SK-N-SH treated with all-trans-retinoic acid at 6 μM for 48 hours (cell line): ENCODE measurements around the gene ASB4.

Experiments
- ATAC-seq: fragments of 200-7000 bp; cut with Tn5 transposase; 3 replicates; pipeline ENCODE4 v1.9.1; 2020; ENCODE audit warnings: mild to moderate bottlenecking, moderate library complexity
- ARNTL ChIP-seq: fragments of 450-650 bp; formaldehyde crosslinking; IDR thresholded peaks from 2 replicates; pipeline ENCODE4 v1.5.0; 2020; ENCODE audit warnings: low read depth, mild to moderate bottlenecking, moderate library complexity, borderline replicate concordance
- BACH2 ChIP-seq: fragments of 250-450 bp; sonication (Bioruptor Pico); IDR thresholded peaks from 2 replicates; pipeline ENCODE4 v1.9.0; 2021; ENCODE audit warnings: mild to moderate bottlenecking, borderline replicate concordance
- CSDC2 ChIP-seq: fragments of 250-450 bp; sonication (Bioruptor Pico); IDR thresholded peaks from 2 replicates; pipeline ENCODE4 v1.5.0; 2020; ENCODE audit warnings: mild to moderate bottlenecking, moderate library complexity
- ESRRG ChIP-seq: fragments of 250-450 bp; sonication (Bioruptor Pico); IDR thresholded peaks from 2 replicates; pipeline ENCODE4 v1.6.1; 2021; ENCODE audit warnings: mild to moderate bottlenecking
- GLIS3 ChIP-seq: fragments of 250-450 bp; sonication (Bioruptor Pico); IDR thresholded peaks from 2 replicates; pipeline ENCODE4 v1.5.0; 2020; ENCODE audit warnings: mild to moderate bottlenecking, moderate library complexity
- ISL1 ChIP-seq: fragments of 250-450 bp; sonication (Bioruptor Pico); IDR thresholded peaks from 2 replicates; pipeline ENCODE4 v2.1.2; 2022; ENCODE audit warnings: mild to moderate bottlenecking, moderate library complexity
- OSR1 ChIP-seq: fragments of 250-450 bp; sonication (Bioruptor Pico); IDR thresholded peaks from 2 replicates; pipeline ENCODE4 v1.8.0; 2022; ENCODE audit warnings: moderate library complexity, mild to moderate bottlenecking, inconsistent platforms
- POU6F1 ChIP-seq: fragments of 250-450 bp; sonication (Bioruptor Pico); IDR thresholded peaks from 2 replicates; pipeline ENCODE4 v1.8.0; 2021; ENCODE audit warnings: low read depth, mild to moderate bottlenecking, moderate library complexity, borderline replicate concordance
- PPARA ChIP-seq: fragments of 250-450 bp; sonication (Bioruptor Pico); IDR thresholded peaks from 2 replicates; pipeline ENCODE4 v1.5.0; 2020; ENCODE audit warnings: mild to moderate bottlenecking, borderline replicate concordance
- RARB ChIP-seq: fragments of 250-450 bp; sonication (Bioruptor Pico); IDR thresholded peaks from 2 replicates; pipeline ENCODE4 v1.8.0; 2021; ENCODE audit warnings: mild to moderate bottlenecking, moderate library complexity
- SNAI2 ChIP-seq: fragments of 250-450 bp; sonication (Bioruptor Pico); IDR thresholded peaks from 2 replicates; pipeline ENCODE4 v1.5.0; 2020; ENCODE audit warnings: mild to moderate bottlenecking, moderate library complexity
- TCF4 ChIP-seq: fragments of 250-450 bp; sonication (Bioruptor Pico); IDR thresholded peaks from 2 replicates; pipeline ENCODE4 v1.8.0; 2021; ENCODE audit warnings: mild to moderate bottlenecking, moderate library complexity, borderline replicate concordance
- TSHZ2 ChIP-seq: fragments of 250-450 bp; sonication (Bioruptor Pico); IDR thresholded peaks from 2 replicates; pipeline ENCODE4 v1.5.0; 2020; ENCODE audit warnings: mild to moderate bottlenecking, moderate library complexity
- ZC3H10 ChIP-seq: fragments of 250-450 bp; sonication (Bioruptor Pico); IDR thresholded peaks from 2 replicates; pipeline ENCODE4 v1.5.1; 2021; ENCODE audit warnings: mild to moderate bottlenecking, moderate library complexity
- ZFP3 ChIP-seq: fragments of 250-450 bp; sonication (Bioruptor Pico); IDR thresholded peaks from 2 replicates; pipeline ENCODE4 v1.5.0; 2020; ENCODE audit warnings: mild to moderate bottlenecking, moderate library complexity
- ZFP30 ChIP-seq: fragments of 450-650 bp; formaldehyde crosslinking; IDR thresholded peaks from 2 replicates; pipeline ENCODE4 v1.5.0; 2022; ENCODE audit warnings: mild to moderate bottlenecking, moderate library complexity
- ZNF565 ChIP-seq: fragments of 450-650 bp; formaldehyde crosslinking; conservative IDR thresholded peaks from 2 replicates; pipeline ENCODE4 v1.5.0; 2020; ENCODE audit warnings: low read depth, mild to moderate bottlenecking, moderate library complexity
- ZNF70 ChIP-seq: fragments of 450-650 bp; formaldehyde crosslinking; IDR thresholded peaks from 2 replicates; pipeline ENCODE4 v1.5.0; 2020; ENCODE audit warnings: mild to moderate bottlenecking, moderate library complexity
- ZNF8 ChIP-seq: fragments of 450-650 bp; formaldehyde crosslinking; IDR thresholded peaks from 2 replicates; pipeline ENCODE4 v1.5.0; 2020; ENCODE audit warnings: mild to moderate bottlenecking, moderate library complexity
- TF ChIP-seq, protein P1 (sequence below): fragments of 250-450 bp; sonication (Bioruptor Pico); IDR thresholded peaks from 2 replicates; pipeline ENCODE4 v1.5.1; 2020; ENCODE audit warnings: low read depth, mild to moderate bottlenecking, moderate library complexity
- TF ChIP-seq, protein P2 (sequence below): fragments of 250-450 bp; sonication (Bioruptor Pico); IDR thresholded peaks from 2 replicates; pipeline ENCODE4 v1.8.0; 2020; ENCODE audit warnings: mild to moderate bottlenecking, moderate library complexity, borderline replicate concordance
- TF ChIP-seq, protein P3 (sequence below): fragments of 250-450 bp; sonication (Bioruptor Pico); IDR thresholded peaks from 2 replicates; pipeline ENCODE4 v1.5.1; 2021; ENCODE audit warnings: mild to moderate bottlenecking, moderate library complexity

Gene ASB4

DNA sequence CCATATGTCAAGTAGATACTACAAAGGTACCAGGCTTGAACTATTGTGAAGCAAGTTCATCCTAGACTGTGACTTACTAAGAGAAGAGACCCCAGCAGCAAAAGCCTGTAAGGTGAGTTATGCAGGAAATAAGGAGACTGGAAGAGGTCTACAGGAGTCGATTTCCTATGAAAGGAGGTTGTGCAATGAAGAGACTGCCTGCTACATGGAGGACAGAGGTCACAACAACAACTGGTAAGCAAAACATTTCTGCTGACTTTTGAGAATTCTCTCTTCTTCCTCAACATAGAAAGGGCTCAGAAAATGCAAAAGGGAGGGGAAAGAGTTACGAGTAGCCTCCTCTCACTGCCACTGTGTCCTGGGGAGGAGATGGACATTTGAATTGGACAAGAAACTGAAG, 68.2 kb downstream of the ASB4 start:
- no peak for ATAC-seq
- TF ChIP-seq TSHZ2 (CRISPR knock-in tag), result no peak
- no peak for TF ChIP-seq ZFP3 (CRISPR knock-in tag)
- TF ChIP-seq SNAI2 (CRISPR knock-in tag), result no peak
- TF ChIP-seq ZC3H10 (CRISPR knock-in tag), result no peak
- no peak for TF ChIP-seq BACH2
- TF ChIP-seq GLIS3 (CRISPR knock-in tag), result no peak
- no peak for TF ChIP-seq ESRRG (CRISPR knock-in tag)
- TF ChIP-seq, protein P1, sequence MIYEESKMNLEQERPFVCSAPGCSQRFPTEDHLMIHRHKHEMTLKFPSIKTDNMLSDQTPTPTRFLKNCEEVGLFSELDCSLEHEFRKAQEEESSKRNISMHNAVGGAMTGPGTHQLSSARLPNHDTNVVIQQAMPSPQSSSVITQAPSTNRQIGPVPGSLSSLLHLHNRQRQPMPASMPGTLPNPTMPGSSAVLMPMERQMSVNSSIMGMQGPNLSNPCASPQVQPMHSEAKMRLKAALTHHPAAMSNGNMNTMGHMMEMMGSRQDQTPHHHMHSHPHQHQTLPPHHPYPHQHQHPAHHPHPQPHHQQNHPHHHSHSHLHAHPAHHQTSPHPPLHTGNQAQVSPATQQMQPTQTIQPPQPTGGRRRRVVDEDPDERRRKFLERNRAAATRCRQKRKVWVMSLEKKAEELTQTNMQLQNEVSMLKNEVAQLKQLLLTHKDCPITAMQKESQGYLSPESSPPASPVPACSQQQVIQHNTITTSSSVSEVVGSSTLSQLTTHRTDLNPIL, result no peak
- TF ChIP-seq, protein P2, sequence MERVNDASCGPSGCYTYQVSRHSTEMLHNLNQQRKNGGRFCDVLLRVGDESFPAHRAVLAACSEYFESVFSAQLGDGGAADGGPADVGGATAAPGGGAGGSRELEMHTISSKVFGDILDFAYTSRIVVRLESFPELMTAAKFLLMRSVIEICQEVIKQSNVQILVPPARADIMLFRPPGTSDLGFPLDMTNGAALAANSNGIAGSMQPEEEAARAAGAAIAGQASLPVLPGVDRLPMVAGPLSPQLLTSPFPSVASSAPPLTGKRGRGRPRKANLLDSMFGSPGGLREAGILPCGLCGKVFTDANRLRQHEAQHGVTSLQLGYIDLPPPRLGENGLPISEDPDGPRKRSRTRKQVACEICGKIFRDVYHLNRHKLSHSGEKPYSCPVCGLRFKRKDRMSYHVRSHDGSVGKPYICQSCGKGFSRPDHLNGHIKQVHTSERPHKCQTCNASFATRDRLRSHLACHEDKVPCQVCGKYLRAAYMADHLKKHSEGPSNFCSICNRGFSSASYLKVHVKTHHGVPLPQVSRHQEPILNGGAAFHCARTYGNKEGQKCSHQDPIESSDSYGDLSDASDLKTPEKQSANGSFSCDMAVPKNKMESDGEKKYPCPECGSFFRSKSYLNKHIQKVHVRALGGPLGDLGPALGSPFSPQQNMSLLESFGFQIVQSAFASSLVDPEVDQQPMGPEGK, result no peak
- TF ChIP-seq ISL1 (CRISPR knock-in tag), result no peak
- TF ChIP-seq, protein P3, sequence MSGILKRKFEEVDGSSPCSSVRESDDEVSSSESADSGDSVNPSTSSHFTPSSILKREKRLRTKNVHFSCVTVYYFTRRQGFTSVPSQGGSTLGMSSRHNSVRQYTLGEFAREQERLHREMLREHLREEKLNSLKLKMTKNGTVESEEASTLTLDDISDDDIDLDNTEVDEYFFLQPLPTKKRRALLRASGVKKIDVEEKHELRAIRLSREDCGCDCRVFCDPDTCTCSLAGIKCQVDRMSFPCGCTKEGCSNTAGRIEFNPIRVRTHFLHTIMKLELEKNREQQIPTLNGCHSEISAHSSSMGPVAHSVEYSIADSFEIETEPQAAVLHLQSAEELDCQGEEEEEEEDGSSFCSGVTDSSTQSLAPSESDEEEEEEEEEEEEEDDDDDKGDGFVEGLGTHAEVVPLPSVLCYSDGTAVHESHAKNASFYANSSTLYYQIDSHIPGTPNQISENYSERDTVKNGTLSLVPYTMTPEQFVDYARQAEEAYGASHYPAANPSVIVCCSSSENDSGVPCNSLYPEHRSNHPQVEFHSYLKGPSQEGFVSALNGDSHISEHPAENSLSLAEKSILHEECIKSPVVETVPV (CRISPR knock-in tag), result no peak
- TF ChIP-seq ZNF8 (CRISPR knock-in tag), result no peak
- TF ChIP-seq RARB (CRISPR knock-in tag), result no peak
- no peak for TF ChIP-seq ZNF565 (CRISPR knock-in tag)
- TF ChIP-seq OSR1, result no peak
- no peak for TF ChIP-seq ZFP30
- no peak for TF ChIP-seq ARNTL (CRISPR knock-in tag)
- no peak for TF ChIP-seq ZNF70 (CRISPR knock-in tag)

DNA sequence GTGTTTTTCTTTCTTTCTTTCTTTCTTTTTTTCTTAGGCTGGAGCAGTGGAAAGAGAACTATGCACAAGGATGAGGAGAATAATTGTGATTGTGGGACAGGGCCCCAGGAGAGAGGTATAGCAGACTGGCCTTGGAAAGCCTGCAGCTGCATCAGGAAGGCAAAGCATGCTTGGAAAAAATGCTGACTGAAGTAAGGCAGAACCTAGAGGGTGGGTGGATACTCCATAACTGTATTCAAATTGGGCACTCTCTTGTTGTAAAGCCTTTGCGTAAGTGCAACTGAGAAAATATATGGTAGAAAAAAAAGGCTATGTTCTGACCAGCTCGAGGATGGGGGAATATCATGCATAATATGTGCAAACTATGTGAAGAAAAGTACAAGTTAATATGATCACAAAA, 71.0 kb downstream of the ASB4 start:
- TF ChIP-seq ISL1 (CRISPR knock-in tag) (no peak), ZFP30 (no peak), ARNTL (CRISPR knock-in tag) (no peak), ESRRG (CRISPR knock-in tag) (no peak), POU6F1 (no peak), ZNF8 (CRISPR knock-in tag) (no peak), ZFP3 (CRISPR knock-in tag) (no peak), ZNF70 (CRISPR knock-in tag) (no peak), BACH2 (no peak), CSDC2 (CRISPR knock-in tag) (no peak), RARB (CRISPR knock-in tag) (no peak)

GRCh38 chr7:95558864-95559263, 73.1 kb downstream of the ASB4 start:
- ATAC-seq, result no peak
- TF ChIP-seq ZNF70 (CRISPR knock-in tag) (no peak), ZNF8 (CRISPR knock-in tag) (no peak)

More for the DNA sequence above, 71.0 kb downstream of the ASB4 start:
- no peak for ATAC-seq

GRCh38 chr7:95560674-95561073, 74.9 kb downstream of the ASB4 start:
- no peak for ATAC-seq
- no peak for TF ChIP-seq ZNF70 (CRISPR knock-in tag)
- TF ChIP-seq TCF4 (CRISPR knock-in tag), result no peak
- TF ChIP-seq TSHZ2 (CRISPR knock-in tag), result no peak
- no peak for TF ChIP-seq ZFP30
- TF ChIP-seq ISL1 (CRISPR knock-in tag), result no peak
- TF ChIP-seq ZFP3 (CRISPR knock-in tag), result no peak
- TF ChIP-seq ARNTL (CRISPR knock-in tag), result no peak
- no peak for TF ChIP-seq POU6F1
- no peak for TF ChIP-seq BACH2
- no peak for TF ChIP-seq ZC3H10 (CRISPR knock-in tag)
- no peak for TF ChIP-seq OSR1
- TF ChIP-seq PPARA (CRISPR knock-in tag), result no peak
- no peak for TF ChIP-seq SNAI2 (CRISPR knock-in tag)
- no peak for TF ChIP-seq RARB (CRISPR knock-in tag)
- no peak for TF ChIP-seq ESRRG (CRISPR knock-in tag)
